ENCODE results near the gene BCL3.

The BCL3 gene

GRCh38 chr19:44741841-44742329, 6.6 kb upstream of the BCL3 start (continued):
- no peak for TF ChIP-seq INSM2 (tag by site-specific recombination; IDR thresholded peaks at IDR 0.05)
- no peak for TF ChIP-seq ZNF19 (tag by site-specific recombination; IDR thresholded peaks at IDR 0.05; ENCODE audit: low read depth)
- TF ChIP-seq ZNF26 (tag by site-specific recombination; IDR thresholded peaks at IDR 0.05): no peak
- TF ChIP-seq PRDM1 (tag by site-specific recombination; IDR thresholded peaks at IDR 0.05): 0 out of 2 replicates have a peak, but pooled peaks have one; percentile 5
- TF ChIP-seq ZNF416 (tag by site-specific recombination; IDR thresholded peaks at IDR 0.05): no peak
- peak; percentile 72; the same call in 1 of the 2 replicates for TF ChIP-seq ZEB2 (tag by site-specific recombination; IDR thresholded peaks at IDR 0.05)
- TF ChIP-seq ZNF692 (tag by site-specific recombination; IDR thresholded peaks at IDR 0.05): peak; percentile 77
- TF ChIP-seq ZNF621 (tag by site-specific recombination; IDR thresholded peaks at IDR 0.05): no peak
- TF ChIP-seq ZSCAN30 (tag by site-specific recombination; IDR thresholded peaks at IDR 0.05): peak; percentile 54; the same call in 1 of the 2 replicates
- TF ChIP-seq ZNF16 (tag by site-specific recombination; IDR thresholded peaks at IDR 0.05; ENCODE audit: low read depth): no peak
- no peak for TF ChIP-seq ZBTB49 (tag by site-specific recombination; IDR thresholded peaks at IDR 0.05; ENCODE audit: low read depth)
- no peak for TF ChIP-seq TRIM28 (IDR thresholded peaks at IDR 0.05; ENCODE audit: borderline replicate concordance, low read length)
- no peak for TF ChIP-seq ZNF544 (tag by site-specific recombination; IDR thresholded peaks at IDR 0.05)
- no peak for TF ChIP-seq FEZF1 (tag by site-specific recombination; IDR thresholded peaks at IDR 0.05)
- no peak for TF ChIP-seq ZNF521 (tag by site-specific recombination; IDR thresholded peaks at IDR 0.05)
- TF ChIP-seq SP7 (tag by site-specific recombination; IDR thresholded peaks at IDR 0.05): peak; percentile 90
- no peak for TF ChIP-seq ZNF555 (tag by site-specific recombination; conservative IDR thresholded peaks at IDR 0.05)
- TF ChIP-seq ZIC2 (tag by site-specific recombination; IDR thresholded peaks at IDR 0.05): peak; percentile 69
- TF ChIP-seq ZNF677 (tag by site-specific recombination; IDR thresholded peaks at IDR 0.05): no peak
- TF ChIP-seq ZBTB17 (tag by site-specific recombination; IDR thresholded peaks at IDR 0.05): peak; percentile 92
- no peak for TF ChIP-seq KLF7 (tag by site-specific recombination; IDR thresholded peaks at IDR 0.05; ENCODE audit: borderline replicate concordance)
- TF ChIP-seq ZNF560 (tag by site-specific recombination; IDR thresholded peaks at IDR 0.05; ENCODE audit: borderline replicate concordance): no peak
- TF ChIP-seq KLF8 (tag by site-specific recombination; IDR thresholded peaks at IDR 0.05): peak; percentile 44; the same call in 1 of the 2 replicates
- TF ChIP-seq ZNF280C (tag by site-specific recombination; IDR thresholded peaks at IDR 0.05): no peak
- no peak for TF ChIP-seq HOXD13 (CRISPR knock-in tag; IDR thresholded peaks at IDR 0.05; ENCODE audit: borderline replicate concordance)
- 0 out of 2 replicates have a peak, but pooled peaks have one; percentile 18 for TF ChIP-seq ZBTB11 (tag by site-specific recombination; conservative IDR thresholded peaks at IDR 0.05; ENCODE audit: low read depth)
